HG03097 (cell line): ENCODE results near the gene SRRM2.

Experiments used
- ATAC-seq: cut with Tn5 transposase; IDR thresholded peaks from one replicate; pipeline ENCODE4 v1.9.1; 2021; ENCODE audit not compliant: unreplicated experiment, low FRiP score

Gene SRRM2

DNA sequence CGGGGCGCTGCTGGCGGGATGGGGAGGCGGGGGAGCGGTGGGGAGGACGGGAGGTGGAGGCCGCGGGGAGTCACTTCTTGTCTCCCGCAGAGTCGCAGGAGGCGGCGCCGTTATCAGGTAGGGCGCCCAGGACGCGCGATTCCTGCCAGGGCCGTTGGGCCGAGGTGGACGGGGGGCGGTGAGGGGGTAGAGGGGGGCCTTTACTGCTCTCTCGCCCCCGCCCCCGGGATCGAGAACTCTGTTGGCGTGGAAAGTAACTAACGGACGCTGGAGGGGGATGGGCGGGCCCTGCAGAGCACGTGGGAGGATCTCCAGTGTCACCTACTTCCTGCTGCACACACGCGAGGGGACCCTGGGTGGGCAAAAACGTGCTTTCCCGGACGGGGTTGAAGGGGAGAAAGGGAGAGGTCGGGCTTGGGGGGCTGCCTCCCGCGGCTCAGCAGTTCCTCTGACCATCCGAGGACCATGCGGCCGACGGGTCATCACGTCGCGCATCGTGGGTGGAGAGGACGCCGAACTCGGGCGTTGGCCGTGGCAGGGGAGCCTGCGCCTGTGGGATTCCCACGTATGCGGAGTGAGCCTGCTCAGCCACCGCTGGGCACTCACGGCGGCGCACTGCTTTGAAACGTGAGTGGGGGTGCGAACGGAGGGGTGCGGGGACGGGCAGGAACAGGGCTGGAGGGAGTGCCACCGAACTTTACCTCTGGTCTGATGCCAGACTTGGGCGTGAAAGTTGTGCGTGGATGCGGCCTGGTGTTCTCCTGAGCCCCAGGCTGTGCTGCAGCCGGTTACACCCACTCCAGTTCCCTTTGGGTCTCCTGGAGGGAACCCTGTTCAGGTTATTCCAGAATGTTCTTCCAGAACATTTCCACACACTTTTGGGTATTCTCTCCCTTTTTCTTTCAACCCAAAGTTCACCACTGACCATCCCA, 65.2 kb downstream of the SRRM2 start:
- no peak for ATAC-seq

DNA sequence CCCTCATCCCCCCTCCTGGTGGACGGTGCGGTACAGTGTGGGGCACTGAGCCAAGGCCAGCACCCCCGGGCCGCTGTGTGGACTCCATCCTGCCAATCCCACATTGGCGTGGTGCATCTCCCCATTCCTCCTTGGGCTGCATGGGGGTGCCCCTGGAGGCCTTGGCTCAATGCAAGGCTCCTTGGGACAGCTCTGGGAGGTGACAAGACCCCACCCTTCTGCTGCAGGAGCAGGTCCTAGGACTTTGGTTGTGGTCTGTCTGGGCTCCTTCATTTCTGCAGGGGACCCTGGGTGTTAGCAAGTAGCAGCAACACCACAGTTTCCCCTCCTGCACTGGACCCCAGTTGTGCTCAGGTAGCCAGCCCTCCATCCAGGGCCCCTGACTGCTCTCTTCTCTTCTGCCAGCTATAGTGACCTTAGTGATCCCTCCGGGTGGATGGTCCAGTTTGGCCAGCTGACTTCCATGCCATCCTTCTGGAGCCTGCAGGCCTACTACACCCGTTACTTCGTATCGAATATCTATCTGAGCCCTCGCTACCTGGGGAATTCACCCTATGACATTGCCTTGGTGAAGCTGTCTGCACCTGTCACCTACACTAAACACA, 65.9 kb downstream of the SRRM2 start:
- no peak for ATAC-seq

GRCh38 chr16:2819179-2819938, 66.9 kb downstream of the SRRM2 start:
- ATAC-seq, result no peak

GRCh38 chr16:2819939-2820835, 67.7 kb downstream of the SRRM2 start:
- no peak for ATAC-seq
